SU-DHL-6 (cell line): ENCODE data around the gene RNF130.

Experiments used
- CTCF ChIP-seq: fragments of 200-600 bp; sonication (generic); IDR thresholded peaks from one replicate; pipeline ENCODE4 v1.5.1; 2017; ENCODE audit warnings: antibody characterized with exemption, mild to moderate bottlenecking, low read length, moderate library complexity; ENCODE audit not compliant: insufficient read depth, poor library complexity, severe bottlenecking
- EZH2phosphoT487 ChIP-seq: fragments of 200-600 bp; sonication (generic), shearing (Covaris generic); conservative IDR thresholded peaks from 2 replicates; pipeline ENCODE4 v1.6.1; 2018; ENCODE audit warnings: mild to moderate bottlenecking, antibody characterized with exemption, low read length, moderate library complexity, mixed read lengths

- TF ChIP-seq CTCF (no peak), EZH2phosphoT487 (no peak)
Observed at GRCh38 chr5:180050121-180050940, 21.2 kb downstream of the RNF130 start.
